Epithelial cell of prostate (primary cell): Measurements from ENCODE around the gene AQP12B.

Source experiments
- DNase-seq: peaks from one replicate; pipeline ENCODE4 v3.0.0-alpha.2; 2011; ENCODE audit warnings: low read depth, low spot score
- H3K27ac ChIP-seq: fragments of 450-650 bp; 2 replicates; pipeline ENCODE4 v1.5.1; 2017; ENCODE audit warnings: mild to moderate bottlenecking

AQP12B gene

DNA sequence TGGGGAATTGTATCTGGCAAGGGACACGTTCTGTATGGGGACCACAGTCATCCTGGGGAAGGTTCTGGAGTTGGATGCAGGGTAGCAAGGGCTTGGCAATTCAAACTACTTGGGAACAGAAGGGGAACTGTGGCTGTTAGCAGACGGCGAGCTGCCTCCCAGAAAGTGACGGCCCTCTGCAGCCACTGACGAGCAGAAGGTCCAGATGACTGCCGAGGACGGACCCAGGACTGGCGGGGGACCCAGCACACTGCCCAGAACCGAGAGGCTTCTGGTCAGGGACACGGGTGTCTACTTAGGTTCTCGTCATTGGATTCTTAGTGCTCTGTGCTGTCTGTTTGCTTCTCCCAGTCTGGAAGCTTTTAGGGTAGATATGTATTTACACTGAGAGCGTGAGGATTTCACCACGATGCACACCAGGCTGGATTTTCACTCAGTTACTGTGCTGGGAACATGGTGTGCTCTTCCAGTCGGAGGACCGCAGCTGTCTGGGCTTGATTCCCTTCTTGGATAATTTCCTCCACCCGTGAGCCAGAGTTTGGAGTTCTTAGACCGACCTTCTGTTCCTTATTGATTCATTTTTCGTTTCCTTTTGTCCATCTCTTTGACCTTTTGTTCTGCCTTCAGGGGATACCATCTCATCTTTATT lies 44.0 kb downstream of the AQP12B start:
- no peak for DNase-seq
- H3K27ac ChIP-seq, result no peak overlapping the region

- no peak overlapping the region for H3K27ac ChIP-seq
Observed at GRCh38 chr2:240637901-240638345, 44.8 kb downstream of the AQP12B start.

GRCh38 chr2:240637116-240637900 lies 45.4 kb downstream of the AQP12B start:
- no peak overlapping the region for H3K27ac ChIP-seq
- DNase-seq, result no peak

More at GRCh38 chr2:240637901-240638345, 44.8 kb downstream of the AQP12B start:
- DNase-seq, result no peak

- DNase-seq, result no peak
- no peak overlapping the region for H3K27ac ChIP-seq
Observed at GRCh38 chr2:240636563-240637115, 46.0 kb downstream of the AQP12B start.

GRCh38 chr2:240635998-240636547 lies 46.6 kb downstream of the AQP12B start:
- no peak for DNase-seq
- H3K27ac ChIP-seq, result no peak overlapping the region

- no peak for DNase-seq
- no peak overlapping the region for H3K27ac ChIP-seq
Observed at GRCh38 chr2:240635121-240635997, 47.3 kb downstream of the AQP12B start.

DNA sequence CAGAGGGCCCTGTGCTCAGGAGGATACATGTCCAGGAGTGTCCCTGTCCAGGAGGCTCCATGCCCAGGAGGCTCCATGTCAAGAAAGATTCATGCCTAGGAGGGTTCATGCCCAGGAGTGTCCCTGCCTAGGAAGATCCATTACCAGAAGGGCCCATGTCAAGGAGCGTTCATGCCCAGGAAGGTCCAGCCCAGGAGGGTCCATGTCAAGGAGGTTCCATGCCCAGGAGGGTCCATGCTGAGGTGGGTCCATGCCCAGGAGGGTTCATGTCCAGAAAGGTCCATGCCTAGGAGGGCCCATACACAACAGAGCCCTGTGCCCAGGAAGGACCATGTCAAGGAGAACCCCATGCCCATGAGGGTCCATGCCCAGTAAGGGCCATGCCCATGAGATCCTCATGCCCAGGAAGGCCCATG lies 50.4 kb downstream of the AQP12B start:
- no peak for DNase-seq
- no peak overlapping the region for H3K27ac ChIP-seq

- no peak for DNase-seq
Observed at GRCh38 chr2:240631548-240632305, 51.0 kb downstream of the AQP12B start.

DNA sequence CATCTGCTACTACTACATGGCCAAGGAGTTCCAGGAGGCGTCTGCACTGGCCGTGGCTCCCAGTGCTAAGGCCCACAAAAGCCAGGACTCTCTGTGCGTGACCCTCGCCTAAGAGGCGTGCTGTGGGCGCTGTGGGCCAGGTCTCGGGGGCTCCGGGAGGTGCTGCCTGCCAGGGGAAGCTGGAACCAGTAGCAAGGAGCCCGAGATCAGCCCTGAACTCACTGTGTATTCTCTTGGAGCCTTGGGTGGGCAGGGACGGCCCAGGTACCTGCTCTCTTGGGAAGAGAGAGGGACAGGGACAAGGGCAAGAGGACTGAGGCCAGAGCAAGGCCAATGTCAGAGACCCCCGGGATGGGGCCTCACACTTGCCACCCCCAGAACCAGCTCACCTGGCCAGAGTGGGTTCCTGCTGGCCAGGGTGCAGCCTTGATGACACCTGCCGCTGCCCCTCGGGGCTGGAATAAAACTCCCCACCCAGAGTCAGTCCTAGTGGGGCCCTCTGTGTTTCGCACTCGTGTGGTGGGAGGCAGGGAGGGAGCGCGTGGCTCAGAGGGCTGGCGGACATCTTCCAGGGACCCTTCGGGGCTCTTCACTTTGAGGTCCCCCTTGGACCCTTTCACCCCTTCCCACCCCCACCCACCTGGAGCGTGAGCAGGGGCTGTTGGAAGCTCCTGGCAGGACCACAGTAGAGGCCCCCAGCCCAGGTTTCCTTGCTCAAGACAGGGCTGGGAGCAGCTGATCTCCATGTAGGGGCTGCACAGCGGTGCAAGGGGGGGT lies 51.7 kb downstream of the AQP12B start:
- no peak overlapping the region for H3K27ac ChIP-seq
- DNase-seq, result no peak

More at GRCh38 chr2:240631548-240632305, 51.0 kb downstream of the AQP12B start:
- no peak overlapping the region for H3K27ac ChIP-seq

GRCh38 chr2:240629968-240630770 lies 52.5 kb downstream of the AQP12B start:
- DNase-seq, result no peak
- no peak overlapping the region for H3K27ac ChIP-seq

GRCh38 chr2:240629619-240629967 lies 53.1 kb downstream of the AQP12B start:
- H3K27ac ChIP-seq, result no peak overlapping the region
- DNase-seq, result no peak

GRCh38 chr2:240628808-240629618 lies 53.7 kb downstream of the AQP12B start:
- no peak overlapping the region for H3K27ac ChIP-seq
- no peak for DNase-seq

DNA sequence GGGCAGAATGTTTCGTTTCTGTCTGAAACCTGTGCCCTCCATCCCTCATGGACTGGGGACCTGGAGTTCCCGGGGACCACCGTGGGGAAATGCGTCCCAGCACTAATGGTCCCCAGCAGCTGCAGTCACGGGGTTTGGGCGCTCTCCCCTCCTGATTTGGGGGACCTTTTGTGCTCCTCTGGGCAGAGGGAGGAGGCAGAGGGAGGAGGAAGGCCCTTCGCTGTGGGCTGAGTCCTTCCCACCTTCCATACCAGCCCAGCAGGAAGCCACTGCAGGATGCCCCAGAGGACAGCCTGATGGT lies 54.2 kb downstream of the AQP12B start:
- no peak for DNase-seq
- H3K27ac ChIP-seq, result no peak overlapping the region

- H3K27ac ChIP-seq, result no peak overlapping the region
- no peak for DNase-seq
Observed at GRCh38 chr2:240627736-240628506, 54.8 kb downstream of the AQP12B start.

DNA sequence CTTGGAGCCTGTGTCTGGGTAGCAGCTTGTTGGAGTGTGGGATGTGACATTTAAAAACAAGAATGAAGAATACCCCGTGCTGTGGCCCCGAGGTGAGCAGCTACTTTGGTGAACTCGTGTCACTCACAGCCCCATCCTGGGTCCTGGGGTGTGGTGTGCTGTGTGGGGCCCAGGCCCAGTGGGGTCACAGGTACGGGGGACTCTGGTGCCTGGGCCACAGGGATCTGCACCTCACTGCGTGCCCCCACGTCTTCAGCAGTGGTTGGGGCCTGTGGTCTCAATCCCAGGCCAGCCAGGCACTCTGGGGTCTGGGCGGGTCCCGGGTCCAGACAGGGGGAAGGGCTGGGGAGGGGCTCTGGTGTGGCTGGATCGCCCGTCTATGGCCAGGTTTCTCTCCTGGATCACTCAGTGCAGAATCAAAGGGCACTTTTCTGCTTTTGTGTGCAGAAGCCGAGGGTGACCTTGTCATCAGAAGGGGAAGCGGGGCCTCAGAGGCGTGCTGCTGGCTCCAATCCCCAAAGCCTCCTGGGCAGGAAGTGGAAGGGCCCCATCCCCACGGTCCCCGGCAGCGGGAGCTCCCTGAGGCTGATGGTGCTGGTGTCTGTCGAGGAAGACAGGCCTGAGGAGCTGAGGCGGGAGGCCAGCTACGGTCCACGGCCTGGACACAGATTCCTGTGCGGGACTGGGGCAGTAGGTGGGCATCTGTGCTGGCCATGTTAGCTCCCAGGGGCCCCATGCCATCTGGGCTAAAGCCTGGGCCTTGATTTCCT lies 56.0 kb downstream of the AQP12B start:
- H3K27ac ChIP-seq, result no peak overlapping the region
- DNase-seq, result no peak
